NCI-H510A (cell line): ENCODE measurements around the gene SLC25A42.
"Not testable (repeated sequence)": the region's sequence is repeated elsewhere in the genome, so short reads cannot be mapped to it uniquely, and the experiment has no call there.

Experiments
- DNase-seq: peaks from one replicate; lab custom pipeline; 2025; lab: John Stamatoyannopoulos, UW

The SLC25A42 gene

DNA sequence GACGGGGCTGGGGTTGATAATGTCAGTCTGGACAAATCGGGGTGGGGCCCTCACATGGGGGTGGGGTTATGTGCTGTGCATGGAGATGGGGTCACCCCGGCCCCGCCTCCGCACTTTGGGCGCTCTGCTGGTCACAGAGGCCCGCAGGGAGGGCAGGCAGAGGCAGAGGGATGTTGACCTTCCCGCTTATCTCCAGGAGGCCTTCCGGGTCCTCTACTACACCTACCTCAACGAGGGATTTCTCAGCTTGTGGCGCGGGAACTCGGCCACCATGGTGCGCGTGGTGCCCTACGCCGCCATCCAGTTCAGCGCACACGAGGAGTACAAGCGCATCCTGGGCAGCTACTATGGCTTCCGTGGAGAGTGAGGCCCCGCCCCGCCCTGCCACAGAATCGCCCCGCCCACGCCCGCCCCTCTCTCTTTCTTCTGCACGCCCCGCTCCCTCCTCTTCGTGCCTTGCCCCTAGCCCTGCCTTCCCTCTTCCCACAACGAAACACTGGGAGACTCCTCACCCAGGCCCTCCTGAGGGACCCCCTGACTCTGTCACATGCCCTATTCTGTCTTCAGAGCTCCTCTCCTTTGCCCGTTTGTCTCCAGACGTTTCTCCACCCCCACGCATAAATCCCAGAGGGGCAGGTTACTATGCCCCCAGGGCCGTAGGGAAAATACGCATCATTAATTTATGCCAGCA is 41.7 kb downstream of the SLC25A42 start:
- DNase-seq = peak; percentile 88

- peak; percentile 61 for DNase-seq
Measured at GRCh38 chr19:19106056-19106551, 42.3 kb downstream of the SLC25A42 start.

- DNase-seq = not testable (repeated sequence)
Measured at GRCh38 chr19:19106938-19107337, 43.1 kb downstream of the SLC25A42 start.

- DNase-seq = no peak
Measured at GRCh38 chr19:19107654-19108053, 43.9 kb downstream of the SLC25A42 start.

GRCh38 chr19:19109601-19110000 is 45.8 kb downstream of the SLC25A42 start:
- DNase-seq = no peak

DNA sequence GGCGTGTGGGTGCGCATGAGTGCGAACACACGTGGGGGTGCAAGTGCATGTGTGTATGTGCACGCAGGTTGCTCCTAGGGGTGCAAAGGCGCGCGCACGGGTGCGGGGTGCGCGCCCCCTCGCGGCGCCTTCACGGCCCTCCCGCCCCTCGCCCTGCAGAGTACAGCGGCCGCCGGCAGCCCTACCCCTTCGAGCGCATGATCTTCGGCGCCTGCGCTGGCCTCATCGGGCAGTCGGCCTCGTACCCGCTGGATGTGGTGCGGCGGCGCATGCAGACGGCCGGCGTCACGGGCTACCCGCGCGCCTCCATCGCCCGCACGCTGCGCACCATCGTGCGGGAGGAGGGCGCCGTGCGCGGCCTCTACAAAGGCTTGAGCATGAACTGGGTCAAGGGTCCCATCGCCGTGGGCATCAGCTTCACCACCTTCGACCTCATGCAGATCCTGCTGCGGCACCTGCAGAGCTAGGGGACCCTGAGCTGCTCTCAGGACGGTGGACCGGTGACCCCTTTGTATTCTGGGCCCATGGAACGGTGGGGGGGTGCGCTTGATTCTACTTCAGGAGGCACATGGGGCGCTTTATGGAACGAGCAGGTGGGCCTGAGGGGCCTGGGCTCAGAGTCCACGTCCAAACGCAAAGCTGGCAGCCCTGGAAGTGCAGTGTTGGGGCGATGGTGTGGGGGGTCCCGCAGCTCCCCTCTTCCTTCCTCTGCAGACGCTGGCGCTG is 46.8 kb downstream of the SLC25A42 start:
- DNase-seq = no peak

- DNase-seq = no peak
Measured at GRCh38 chr19:19111136-19111835, 47.5 kb downstream of the SLC25A42 start.

GRCh38 chr19:19111967-19112580 is 48.3 kb downstream of the SLC25A42 start:
- no peak for DNase-seq

DNA sequence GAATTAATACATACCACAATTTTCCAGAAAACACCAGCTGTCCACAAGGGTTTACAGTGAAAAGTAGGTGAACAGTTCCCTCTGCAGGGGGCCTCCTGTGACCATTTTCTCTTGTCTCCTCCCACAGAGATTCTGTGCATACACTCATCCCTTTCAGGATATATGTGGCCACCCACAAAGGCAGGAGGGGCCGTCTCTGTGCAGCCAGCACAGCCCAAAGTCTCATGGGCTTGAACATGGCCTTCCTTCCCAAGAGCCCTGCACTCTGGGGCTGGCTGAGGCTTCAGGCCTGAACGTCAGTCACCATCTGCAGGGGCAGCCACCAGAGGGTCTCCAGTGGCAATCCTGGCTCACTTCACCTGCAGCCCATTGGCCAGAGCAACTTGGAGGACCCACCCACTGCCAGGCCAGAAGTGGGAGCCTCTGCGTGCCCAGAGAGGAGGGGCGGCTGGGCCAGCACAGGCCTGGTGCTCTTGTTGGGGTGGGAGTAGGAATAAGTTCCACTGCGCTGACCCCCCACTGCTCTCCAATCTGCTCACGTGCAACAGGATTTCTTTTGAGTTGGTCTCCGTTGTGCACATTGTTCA is 49.3 kb downstream of the SLC25A42 start:
- DNase-seq = no peak

- no peak for DNase-seq
Measured at GRCh38 chr19:19115954-19116353, 52.2 kb downstream of the SLC25A42 start.

GRCh38 chr19:19119325-19120237 is 55.8 kb downstream of the SLC25A42 start:
- no peak for DNase-seq

- DNase-seq = no peak
Measured at GRCh38 chr19:19120308-19121231, 56.8 kb downstream of the SLC25A42 start.

DNA sequence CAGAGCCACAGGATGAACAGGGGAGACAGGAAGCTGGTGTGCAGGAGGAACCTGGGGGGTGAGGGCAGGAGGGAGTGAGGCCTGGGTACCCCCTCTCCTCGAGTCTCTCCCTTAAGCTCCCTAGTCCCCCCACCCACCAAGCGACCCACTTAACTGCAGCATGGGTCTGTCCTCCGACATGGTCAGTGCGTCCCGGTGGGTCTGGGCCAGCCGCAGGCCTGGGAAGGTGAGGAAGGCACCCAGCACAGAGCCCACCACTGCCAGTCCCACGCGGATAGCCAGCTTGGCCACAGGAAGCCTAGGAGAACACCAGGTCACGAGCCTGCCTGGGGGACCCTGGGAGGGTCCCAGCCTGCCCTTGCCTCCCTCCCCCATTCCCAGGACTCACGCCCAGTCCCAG is 57.6 kb downstream of the SLC25A42 start:
- no peak for DNase-seq

DNA sequence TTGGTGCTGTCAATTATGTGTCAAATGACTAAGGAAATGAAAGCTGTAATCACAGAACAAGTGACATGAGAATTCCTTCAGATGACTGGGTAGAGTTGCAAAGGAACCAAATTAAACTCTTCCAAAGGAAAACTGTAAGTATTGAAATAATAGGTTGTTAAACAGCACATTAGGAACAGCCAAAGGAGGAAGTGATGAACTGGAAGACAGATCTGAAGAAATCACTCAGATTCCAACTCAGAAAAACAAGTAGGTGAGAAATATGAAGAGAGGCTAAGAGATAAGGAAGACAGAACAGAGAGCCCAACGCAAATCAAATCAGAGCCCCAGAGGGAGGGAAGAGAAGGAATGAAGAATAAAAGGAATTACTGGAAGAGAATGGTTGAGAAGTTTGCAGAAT is 59.1 kb downstream of the SLC25A42 start:
- DNase-seq = no peak

GRCh38 chr19:19123386-19123785 is 59.6 kb downstream of the SLC25A42 start:
- DNase-seq = no peak

- no peak for DNase-seq
Measured at GRCh38 chr19:19126102-19126501, 62.3 kb downstream of the SLC25A42 start.

- no peak for DNase-seq
Measured at GRCh38 chr19:19131989-19132388, 68.2 kb downstream of the SLC25A42 start.

DNA sequence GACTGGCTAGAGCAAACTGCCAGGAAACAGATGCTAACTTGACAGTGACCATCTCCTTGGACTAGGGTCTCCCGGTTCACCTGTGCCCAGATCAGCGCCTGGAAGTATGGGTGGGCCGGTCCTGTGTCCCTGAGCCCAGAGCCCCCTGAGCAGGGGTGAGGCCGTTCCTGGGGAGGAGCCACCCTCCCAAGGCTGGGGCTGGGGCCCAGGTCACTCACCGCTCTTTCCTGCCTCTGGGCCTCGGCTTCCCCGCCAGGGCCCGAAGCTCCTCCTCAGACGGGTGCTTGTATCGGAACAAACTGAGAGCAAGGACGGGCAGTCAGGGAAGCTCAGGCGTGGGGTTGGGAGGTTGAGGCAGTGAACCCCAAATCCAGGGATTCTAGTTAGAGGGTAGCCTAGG is 69.1 kb downstream of the SLC25A42 start:
- no peak for DNase-seq

- no peak for DNase-seq
Measured at GRCh38 chr19:19133985-19134384, 70.2 kb downstream of the SLC25A42 start.

DNA sequence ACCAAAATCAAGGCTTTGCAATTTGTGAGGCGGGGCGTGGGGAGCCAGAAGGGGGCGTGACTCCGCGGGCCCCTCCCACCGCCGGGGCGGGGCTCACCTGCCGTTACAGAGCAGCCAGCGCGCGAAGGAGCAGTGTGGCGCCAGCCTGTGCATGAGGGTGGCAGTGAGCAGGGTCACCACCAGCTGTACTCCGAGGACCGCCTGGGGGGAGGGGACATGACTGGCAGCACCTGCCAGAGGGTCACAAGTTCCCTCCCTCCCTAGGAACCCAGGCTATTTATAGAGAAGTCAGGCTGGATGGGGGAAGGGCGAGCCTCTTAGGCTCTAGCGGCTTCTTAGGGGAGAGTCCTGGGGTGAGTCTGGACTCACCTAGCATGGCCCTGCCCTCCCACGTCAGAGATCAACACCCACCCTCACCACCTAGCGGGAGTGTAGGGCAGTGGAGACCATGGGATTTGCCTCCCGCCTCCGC is 70.9 kb downstream of the SLC25A42 start:
- DNase-seq = peak; percentile 49
